DMS114 treated with DMSO at 0.1 percent for 48 hours (cell line): Measurements from ENCODE around the gene PER1.

Experiments
- DNase-seq: peaks from one replicate; lab custom pipeline; 2025; ENCODE audit not compliant: unreplicated experiment; lab: John Stamatoyannopoulos, UW

The PER1 gene

DNA sequence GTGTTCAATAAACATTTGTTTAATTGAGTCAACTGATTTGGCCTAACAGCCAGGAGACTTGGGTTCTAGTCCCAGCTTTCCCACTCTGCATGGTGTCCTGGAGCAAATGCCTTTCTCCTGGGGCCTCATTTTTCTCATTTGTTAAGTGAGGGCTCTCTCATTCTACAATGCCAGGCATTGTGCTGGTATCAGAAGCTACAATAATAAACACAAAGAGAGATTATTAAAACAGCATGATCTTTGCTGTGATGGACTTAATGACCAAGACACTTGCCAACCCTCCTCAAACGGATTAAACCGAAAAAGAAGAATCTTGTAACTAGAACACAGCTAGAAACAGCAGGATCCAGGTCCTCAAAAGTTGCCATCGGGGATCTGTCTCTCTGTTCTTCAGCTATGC lies 15.3 kb upstream of the PER1 start:
- DNase-seq, result no peak

DNA sequence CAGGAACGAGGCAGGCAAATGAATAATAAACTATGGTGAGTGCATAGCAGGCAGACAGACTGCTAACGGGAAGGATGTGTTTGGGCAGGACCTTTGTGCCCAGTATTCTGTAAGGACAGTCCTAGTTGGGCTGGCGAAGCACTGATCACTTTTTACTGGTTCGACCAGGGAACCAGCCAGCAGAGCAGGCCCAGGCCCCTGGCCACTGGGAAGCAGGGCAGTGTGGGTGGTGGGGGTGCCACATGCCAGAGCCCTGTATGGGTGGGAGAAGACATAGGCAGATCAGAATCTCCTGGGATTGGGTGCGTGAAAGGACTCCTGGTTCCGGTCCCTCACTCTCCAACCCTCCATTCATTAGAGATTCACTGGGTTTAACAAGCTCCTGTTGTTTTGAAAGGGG lies 14.5 kb upstream of the PER1 start:
- DNase-seq, result no peak

DNA sequence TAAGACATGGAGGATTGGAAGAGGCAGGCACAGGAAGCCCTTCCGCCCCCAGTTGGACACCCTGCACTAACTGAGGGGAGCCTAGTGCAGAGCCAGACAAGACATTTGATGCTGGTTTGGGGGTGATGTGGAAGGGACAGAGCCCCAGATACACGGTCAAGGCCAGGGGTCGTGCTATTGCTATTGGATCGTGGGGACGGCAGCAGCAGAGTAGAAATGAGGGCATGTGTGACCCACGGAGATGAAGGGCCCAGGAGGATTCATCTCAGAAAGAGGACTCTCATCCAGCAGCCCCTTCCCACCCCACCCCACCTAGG lies 12.6 kb upstream of the PER1 start:
- no peak for DNase-seq

DNA sequence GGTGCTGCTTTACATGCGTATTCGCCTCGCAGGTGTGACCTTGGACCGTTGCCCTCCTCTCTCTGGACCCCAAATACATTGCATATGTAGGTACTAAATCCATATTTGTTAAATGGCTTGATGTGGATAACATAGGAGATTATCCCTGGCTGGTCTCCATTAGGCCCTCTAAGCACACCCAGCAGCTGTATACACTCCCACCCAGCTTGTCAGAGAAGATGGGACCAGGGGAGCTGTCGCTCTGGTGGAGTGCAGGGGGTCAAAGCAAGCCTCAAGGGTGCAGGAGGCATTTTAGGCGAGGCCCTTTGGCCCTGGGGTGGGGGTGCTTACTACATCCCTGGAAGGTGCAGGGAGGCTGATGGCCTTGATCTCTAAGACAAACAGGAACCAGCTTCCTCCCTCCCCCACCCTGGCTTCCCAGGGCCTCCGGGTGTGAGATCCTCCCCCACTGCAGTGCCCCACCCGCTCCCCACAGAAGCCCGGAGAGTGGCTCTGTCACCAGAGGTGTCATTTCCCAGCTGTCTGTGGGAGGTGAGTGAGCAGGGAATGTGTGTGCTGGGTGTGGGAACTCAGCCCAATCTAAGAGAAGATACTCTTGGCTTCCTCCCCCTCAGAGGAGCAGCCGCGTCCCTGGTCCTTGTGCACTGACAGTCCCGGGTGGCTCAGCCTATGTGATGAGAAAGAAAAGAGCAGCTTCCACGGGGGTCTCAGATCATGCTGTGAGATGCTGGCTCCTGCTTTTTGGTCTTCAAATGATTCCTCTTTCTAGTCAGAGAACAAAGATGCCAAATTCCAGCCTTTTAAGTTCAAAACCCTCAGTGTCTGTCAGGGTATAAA lies 12.0 kb upstream of the PER1 start:
- no peak for DNase-seq

DNA sequence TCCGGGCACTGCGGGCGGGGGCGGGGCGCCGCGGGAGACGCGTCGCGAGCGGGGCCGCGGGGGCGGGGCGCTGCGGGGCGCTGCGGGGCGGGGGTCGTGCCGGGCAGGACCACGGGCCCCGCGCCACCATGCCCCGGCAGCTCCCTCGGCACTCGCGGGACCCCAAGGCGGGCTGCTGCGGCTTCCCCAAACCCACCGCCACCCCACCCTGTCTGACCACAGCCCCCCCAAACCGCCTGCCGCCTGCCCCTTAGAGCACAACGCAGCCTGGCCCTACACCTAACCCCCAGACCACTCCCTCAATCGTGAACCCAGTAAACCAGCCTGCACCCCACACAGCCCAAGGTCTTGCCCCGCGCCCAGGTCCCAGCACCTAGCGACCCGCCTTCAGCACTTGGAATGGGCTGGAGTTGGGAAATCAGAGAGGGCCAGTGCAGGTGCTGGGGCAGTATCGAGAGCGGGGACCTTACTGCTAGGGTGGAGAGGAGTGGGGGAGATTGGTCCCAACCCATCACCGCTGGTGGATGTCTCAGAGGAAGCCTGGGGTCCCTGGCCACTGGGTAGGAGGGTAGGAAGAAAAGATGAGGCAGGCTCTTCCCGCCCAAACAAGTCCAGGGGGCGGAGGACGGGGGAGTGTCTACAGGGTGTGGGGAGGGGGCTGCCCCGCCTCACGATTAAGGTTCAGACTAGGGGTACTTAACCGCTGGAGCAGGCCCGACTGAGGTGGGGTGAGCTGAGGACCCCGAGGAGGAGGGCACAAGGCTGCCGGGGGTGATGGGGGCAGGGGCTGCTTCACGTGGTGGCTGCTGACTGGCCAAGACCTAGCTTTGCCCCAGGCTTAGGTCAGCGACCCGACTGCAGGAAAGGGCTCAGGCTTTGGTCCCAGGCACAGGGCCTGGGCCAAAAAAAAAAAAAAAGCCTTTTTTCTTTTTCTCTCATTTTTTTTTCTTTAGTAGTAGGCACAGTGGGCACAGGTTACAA lies 11.1 kb upstream of the PER1 start:
- no peak for DNase-seq

DNA sequence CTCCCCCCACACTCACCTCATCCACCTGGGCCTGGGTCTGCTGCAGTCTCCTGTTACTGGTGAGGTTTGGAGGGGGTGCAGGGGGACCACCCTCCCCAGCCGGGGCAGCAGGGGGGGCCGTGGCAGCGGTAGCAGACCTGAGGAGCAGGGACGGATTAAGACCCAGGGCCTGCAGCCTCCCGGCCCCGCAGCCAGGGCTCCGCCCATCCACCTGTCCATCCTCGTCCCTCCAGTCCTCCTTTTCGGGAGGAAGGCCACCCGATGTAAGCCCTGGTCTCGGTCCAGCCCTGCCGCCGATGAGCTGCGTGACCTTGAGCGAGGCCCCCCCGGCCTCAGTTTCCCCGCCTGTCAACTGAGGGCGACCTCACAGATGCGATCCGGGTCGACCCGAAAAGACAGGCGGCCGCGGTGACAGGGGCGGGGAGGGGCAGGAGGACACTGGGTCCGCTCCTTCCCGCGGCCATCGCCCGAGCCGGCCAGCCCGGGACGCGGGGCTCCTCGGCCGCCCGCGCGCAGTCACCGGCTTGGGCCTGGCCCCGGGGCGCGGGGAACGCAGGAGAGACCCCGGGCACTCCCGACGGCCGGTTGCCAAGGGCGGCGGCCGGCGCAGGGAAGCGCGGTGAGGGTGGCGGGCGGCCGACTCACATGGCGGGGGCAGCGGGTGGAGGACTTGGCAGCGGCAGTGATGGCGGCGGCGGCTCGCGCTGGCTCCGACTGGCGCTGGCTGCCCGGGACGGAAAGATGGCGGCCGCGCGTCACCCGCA lies 10.2 kb upstream of the PER1 start, which contains the start of gene VAMP2:
VAMP2 (minus strand) TSS at position 716 of the 764 bp plus-strand sequence; CDS start at position 647, 69 bp downstream.
- no peak for DNase-seq

DNA sequence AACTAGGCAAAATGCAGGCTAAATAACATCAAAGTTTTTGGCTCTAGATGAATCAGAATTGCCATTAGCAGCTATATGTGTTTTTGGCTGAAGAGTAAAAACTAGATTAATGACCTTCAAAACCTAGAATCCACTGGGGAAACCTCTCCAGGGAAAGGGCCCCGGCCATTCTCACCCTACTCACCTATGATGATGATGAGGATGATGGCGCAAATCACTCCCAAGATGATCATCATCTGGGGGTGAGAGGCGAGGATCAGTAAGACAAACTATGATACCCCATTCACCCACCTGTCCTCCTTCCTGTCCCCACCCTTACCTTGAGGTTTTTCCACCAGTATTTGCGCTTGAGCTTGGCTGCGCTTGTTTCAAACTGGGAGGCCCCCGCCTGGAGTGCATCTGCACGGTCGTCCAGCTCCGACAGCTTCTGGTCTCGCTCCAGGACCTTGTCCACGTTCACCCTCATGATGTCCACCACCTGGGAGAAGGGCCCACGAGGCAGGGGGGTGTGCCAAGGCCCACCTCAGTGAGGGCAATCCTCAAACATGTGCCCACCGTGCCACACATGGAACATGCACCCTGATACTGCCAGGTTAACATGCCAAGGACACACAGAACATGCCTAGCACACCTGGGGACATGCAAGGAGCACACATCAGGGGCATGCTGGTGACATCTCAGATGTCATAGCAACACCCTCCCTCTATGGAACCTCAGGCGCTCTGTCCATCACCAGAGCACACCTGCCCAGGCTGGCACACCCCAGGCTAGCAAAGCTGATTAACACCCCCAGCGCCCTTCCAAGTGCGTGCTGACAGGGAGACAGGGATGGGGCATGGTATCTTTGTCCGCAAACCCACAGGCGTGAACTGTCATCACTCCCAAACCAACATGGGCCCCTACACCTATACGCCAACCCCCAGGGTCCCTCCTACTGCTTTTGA lies 9.4 kb upstream of the PER1 start:
- DNase-seq, result no peak

DNA sequence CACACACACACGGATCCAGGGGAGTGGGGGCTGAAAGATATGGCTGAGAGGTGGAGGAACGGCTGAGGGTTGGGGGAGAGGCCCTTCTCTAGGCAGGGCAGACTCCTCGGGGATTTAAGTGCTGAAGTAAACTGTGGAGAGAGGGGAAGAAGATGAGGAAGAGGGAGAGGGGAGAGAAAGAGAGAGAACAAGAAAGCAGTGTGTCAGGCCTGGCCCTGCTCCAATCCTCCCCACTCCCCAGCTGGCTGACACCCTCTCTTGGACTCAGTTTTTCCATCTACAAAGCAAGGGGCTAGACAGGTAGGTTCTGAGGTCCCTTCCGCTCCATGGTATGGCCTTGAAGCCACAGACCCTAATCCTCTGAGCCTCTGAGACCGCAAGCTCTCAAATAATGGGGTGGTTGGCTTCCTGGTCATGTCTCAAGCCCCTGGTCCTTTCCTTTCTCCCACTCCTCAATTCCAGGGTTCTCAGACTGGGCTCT lies 8.6 kb upstream of the PER1 start:
- no peak for DNase-seq

DNA sequence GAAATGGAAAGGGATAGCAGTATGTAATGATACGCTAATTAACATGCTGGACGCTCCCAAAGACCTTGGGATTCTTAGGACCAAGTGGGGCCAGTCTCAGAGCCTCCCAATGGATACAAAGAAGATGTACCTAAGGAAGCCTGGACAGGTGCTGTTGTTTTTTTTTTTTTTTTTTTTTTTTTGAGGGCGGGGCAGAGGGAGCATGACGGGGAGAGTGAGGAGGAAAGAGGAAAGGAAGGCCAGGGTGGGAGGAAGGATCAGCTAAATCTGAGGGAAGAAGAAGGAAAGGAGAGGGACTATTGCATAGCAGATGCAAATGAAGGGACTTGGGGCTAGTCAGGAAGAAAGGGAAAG lies 8.0 kb upstream of the PER1 start:
- no peak for DNase-seq

DNA sequence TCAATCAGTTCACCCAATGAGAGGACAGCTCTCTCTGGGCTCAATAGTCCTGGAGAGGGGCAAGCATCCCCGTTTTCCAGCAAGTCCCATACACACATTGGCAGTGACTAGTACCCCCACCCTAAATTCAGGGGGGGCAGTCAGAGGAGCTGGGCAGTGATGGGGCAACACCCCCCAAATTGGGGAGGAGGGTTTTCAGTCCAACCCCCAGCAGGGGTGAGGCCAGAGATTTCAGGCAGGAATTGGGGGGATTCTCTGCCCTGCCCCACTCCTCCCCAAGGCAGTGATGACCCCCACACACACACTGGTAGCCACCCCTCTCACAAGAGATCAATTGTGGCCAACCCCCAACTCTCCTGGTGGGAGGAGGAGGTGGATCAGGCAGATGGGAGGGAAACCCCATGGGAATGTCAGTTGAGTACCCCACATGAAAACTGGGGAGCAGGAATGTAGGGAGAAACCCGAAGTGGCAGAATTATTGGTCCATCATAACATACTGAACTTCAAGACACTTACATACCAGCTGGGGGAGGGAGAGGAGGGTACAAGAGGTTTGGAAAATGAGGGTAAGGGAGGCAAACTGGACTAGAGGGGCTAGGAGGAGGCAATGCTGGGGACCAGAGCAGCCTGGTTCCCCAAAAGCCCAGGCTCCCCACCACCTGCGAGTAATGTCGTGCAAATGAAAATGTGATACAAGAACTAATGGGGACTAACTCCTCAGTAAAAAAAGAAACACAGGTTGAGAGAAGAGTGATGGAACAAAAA lies 7.4 kb upstream of the PER1 start:
- no peak for DNase-seq

DNA sequence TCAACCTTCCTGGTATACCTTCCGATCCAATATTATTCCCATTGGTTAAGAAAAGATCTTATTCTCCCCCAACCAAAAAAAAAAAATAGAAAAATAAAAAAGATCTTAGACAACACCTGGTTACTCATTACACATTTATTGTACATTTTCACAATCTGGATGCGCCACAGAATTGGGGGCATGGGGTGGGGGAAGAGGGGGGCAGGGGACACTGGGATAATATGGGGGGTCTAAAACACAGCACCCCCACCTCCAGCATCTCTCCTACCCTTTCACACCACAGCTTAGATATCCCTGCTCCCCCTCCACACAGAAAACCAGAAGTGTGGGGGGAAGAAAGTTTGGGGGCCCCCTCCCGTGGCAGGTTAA lies 6.8 kb upstream of the PER1 start:
- no peak for DNase-seq

DNA sequence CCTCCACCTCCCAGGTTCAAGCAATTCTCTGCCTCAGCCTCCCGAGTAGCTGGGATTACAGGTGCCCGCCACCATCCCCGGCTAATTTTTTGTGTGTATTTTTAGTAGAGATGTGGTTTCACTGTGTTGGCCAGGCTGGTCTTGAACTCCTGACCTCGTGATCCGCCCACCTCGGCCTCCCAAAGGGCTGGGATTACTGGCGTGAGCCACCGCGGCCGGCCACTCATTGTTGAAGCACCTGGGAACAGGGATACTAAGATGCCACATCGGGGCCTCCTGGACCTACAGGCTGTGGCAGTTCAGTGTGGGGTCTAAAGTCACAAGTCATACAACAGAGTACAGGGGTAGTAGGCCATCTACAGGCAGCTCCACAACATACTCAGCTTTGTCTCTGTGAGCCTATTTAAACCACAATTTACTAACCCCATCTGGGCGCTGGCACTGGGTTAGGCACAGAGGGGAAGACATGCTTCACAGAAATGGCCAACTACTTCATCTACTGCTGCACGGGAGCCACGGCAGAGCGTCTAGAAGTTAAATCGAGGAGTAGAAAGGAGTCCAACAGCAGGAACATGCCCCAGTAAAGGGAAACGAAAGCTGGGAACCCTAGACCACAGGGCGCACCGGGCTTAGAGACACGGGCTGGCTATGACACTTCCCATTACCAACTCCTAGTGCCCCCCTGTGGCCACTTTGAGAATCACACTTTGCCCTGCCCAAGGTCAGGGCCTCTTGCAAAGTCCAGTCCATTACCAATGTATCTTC lies 6.2 kb upstream of the PER1 start:
- DNase-seq, result peak; percentile 71

DNA sequence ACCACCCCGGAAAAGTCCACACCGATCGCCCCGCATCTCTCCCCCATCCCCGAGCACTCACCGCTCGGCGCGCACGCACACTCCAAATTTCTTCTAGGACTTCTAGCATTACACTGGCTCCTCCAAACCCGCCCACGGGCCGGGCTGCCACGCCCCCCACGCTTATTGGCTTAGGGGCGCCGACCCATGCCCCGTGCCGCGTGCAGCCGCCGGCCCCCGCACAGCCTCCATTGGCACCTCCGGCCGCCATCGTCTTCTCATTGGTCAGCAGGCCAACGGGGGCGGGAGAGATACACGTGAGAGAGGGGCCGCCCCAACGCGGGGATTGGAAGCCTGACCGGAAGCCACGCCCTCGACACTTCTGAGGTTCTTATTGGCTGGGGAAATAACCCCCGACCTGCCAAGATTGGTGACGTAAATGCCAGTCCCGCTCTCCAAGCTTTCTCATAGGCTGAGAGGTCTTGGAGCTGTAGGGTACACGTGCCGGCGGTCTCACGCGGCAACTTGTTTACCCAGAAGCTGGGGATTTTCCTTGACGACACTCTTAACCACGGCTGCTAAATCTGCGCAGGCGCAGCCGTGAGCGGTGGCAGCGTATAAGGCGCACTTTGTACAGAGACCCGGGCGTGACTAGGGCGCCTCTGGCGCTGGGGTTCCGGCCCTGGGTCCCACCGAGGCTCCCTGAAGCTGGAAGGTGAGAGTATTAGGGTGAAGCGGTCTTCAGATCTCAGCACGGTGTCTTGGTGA lies 4.2 kb upstream of the PER1 start:
- peak; percentile 98 for DNase-seq

DNA sequence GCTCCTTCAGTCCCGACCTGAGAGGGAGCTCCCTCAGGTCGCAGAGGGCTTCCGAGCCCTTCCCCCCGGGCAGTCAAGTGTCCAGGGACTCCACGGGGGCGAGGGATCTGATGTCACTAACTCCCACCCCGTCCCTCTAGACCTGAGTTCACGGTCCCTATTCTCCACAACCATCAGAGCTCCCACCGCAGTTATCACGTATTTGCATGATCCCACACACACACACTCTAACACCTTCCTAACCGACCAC lies 3.7 kb upstream of the PER1 start:
- DNase-seq, result no peak

DNA sequence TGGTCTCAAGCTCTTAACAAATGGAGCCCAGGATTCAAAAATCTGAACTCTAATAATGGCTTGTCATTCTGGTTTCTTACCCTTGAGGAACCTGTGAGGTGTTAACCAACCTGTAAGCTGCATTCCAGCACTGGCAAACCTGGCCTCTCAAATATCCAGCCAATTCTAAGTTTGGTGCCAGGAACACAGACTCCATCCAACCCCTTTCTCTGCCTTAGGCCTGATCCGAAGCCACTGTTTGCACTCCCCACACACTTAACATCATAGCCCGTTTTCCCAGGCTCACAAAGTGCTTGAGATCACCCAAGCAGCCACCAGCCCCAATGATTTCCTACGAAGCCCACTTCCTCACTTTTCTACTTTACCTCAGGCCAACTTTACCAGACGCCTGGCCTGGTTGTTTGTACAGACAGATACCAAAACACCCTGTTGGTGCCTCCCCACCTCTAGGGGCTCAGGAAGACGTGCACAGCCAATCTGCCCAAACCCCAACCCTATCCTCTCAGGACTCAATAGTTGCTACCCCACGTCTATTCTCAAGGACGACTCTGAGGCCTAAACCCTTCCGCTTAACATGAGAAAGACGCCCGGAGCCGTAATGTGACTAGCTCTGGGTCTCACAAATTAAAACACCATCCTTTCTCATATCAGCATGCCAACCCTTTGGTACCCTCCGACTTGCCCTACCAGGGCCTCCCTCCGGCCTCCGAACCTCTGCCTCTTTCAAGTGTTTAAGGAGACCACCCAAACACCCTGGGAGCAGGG lies 3.2 kb upstream of the PER1 start:
- DNase-seq, result no peak

DNA sequence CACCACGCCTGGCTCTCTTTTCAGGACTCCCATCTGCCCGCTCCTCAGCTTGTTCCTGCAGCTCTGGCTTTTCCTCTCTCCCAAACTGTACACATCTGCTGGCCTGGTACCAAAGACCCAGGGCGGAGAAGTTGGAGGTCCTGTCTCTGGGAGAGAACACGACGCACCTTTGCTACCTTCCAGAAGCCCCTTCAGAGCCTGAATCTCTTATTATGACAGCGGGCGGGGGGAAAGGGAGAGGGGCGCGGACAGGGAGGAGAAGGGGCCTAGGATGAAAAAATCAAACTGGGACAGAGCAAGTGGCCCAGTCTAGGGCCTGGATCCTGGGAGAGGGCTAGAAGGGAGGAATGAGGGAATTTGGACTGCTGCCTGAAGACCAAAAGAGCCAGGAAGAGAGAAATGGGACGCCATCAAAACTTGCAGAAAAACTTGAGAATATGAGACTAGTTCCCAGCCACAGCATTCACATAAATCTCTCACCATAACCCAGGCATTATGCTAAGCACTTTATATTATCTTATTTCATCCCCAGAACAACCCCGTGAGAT lies 2.5 kb upstream of the PER1 start:
- no peak for DNase-seq

DNA sequence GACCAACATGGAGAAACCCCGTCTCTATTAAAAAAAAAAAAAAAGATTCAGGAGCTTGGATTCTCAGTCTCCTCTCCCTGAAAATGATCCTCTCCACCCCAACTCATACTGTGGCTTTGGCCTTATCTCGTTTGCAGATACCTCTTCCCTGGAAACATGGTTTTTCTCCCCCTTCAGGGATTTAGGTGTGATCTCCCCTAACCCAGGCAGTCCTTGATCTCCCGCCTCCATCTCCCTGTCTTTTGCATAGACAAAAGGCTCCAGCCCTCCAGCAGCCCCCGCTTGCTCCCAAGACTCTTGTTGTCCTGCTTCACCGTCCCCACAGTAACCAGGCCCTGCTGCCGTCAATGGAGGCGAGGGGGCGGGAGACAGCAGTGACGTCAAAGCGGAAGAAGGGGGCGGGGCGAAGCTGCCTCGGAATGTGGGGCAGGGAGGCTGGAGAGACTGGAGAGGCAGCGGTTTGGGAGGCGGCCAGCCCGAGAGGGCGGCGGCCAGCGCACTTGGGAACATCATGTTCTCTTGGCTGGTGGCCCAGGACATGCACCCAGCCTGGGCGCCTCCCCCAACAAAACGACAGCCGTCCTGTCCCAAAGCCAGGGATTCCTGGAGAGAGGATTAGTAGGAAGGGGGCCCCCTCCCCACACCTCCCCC lies 1.9 kb upstream of the PER1 start:
- peak; percentile 73 for DNase-seq
